GM10248 (cell line): ENCODE data around the gene MED22.
A peak's percentile ranks its signal among the peaks of the same experiment; 100 is the strongest.
"Not testable (repeated sequence)": the region's sequence is repeated elsewhere in the genome, so short reads cannot be mapped to it uniquely, and the experiment has no call there.

Source experiments
- CTCF ChIA-PET: fragments of 300-600 bp; sonication (Branson Sonifier 250); formaldehyde crosslinking; extraction: SDS; loops from one replicate; lab custom pipeline; 2021; ENCODE audit warnings: antibody characterized with exemption; lab: Yijun Ruan, JAX
- POLR2A ChIA-PET: fragments of 350-650 bp; sonication (Branson Sonifier 250); formaldehyde crosslinking; extraction: SDS; loops from one replicate; lab custom pipeline; 2020; ENCODE audit warnings: antibody characterized with exemption; lab: Yijun Ruan, JAX
- DNase-seq: peaks from one replicate; pipeline ENCODE4 v3.0.0; 2012; ENCODE audit errors: extremely low spot score
- TF ChIP-seq, protein P1 (sequence below): IDR thresholded peaks from 2 replicates; pipeline ENCODE4 v1.5.1; 2012; ENCODE audit warnings: mild to moderate bottlenecking, low read depth; ENCODE audit errors: extremely low read depth, missing control alignments, control extremely low read depth

MED22 gene

DNA sequence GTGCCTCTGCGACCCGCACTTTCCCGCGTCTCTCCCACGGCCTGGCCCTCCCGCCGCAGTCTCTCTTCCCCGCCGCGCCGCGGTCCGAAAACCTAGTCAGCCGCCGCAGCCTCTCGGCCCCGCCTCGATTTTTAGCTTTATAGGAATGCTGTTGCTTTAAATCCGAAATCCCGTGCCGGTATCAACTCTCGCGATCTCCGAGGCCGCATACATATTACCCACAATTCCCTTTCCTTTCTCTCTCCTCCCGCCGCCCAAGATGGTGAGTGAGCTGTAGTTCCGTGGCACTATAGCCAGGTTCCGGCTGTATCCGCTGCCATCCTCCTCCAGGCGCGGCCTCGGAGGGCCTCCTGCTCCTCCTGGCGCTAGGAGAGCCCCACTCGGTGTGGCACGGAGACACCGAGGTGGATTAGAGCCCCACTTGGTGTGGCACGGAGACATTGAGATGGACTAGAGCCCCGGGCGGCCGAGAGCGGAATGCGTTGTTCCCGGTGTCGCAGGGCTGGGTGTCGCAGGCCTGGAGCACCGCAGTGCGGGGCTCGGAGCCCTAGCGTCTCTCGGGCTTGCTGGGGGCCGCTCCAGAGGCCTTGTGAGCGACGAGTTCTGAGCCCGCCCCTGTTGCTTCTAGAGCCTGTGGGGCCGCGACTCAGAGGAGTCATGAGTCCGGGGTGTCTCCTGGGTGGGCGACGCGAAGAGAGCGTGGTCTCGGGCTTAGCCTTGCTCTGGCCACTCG lies at the start of gene MED22, which contains the start of gene RPL7A:
Gene MED22 (minus strand): TSS at position 147 of the 733 bp plus-strand sequence. CDS start 1,469 bp downstream, outside the sequence.
Gene RPL7A (plus strand): TSS at position 234 of the 733 bp plus-strand sequence. CDS start 26 bp downstream, at position 260.
- ChIA-PET POLR2A (interaction anchor here (0.7 to 2.2 kb wide), 11 partner anchors 8 to 678 kb away, joined by 3 to 14 read pairs (median 4); partner anchors contain the start of genes GTF3C4, GTF3C5, STKLD1 and SURF1), CTCF (no interaction called here)
- TF ChIP-seq, protein P1, sequence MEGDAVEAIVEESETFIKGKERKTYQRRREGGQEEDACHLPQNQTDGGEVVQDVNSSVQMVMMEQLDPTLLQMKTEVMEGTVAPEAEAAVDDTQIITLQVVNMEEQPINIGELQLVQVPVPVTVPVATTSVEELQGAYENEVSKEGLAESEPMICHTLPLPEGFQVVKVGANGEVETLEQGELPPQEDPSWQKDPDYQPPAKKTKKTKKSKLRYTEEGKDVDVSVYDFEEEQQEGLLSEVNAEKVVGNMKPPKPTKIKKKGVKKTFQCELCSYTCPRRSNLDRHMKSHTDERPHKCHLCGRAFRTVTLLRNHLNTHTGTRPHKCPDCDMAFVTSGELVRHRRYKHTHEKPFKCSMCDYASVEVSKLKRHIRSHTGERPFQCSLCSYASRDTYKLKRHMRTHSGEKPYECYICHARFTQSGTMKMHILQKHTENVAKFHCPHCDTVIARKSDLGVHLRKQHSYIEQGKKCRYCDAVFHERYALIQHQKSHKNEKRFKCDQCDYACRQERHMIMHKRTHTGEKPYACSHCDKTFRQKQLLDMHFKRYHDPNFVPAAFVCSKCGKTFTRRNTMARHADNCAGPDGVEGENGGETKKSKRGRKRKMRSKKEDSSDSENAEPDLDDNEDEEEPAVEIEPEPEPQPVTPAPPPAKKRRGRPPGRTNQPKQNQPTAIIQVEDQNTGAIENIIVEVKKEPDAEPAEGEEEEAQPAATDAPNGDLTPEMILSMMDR, result no peak
- DNase-seq, result peak; percentile 94

DNA sequence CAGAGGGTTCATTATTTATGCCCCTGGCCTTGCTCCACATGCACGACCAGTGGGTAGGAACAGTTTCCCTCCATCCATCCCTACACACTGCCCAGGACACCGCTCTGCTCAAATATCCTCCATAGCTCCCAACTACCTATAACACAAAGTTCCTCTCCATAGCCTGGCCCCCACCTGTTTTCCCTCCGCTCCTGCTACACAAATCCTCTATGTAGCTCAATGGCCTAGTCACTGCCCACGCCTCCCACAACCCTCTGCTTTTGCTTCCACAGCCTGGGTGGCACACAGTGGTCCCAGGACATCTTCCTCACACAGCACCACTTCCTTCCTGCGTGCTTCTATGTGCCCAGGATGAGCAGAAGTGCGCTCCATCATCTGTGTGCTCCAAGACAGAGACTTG lies 49.4 kb upstream of the MED22 start:
- no peak for DNase-seq
- ChIA-PET CTCF (no interaction called here), POLR2A (interaction anchor here (1.4 kb wide), 1 partner anchor 87 kb away, joined by 3 read pairs; no protein-coding TSS in a partner anchor)
- TF ChIP-seq, protein P1, result no peak

DNA sequence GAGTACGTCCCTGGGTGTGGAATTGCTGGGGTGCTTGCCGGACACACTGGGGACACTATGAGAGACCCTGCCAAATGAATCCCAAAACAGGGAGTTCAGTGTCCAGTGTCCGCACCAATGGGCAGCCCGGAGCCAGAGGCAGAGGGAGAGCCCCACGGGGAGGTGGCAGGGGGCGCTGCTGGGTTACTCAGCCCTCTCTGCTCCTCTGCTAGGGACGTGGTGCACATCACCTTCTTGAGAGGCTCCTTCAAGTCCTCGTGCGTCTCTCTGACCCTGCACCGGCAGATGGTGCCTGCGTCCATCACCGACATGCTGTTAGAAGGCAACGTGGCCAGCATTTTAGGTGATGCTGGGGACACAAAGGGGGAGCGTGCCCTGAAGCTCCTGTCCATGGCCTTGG lies 49.0 kb upstream of the MED22 start:
- TF ChIP-seq, protein P1, result peak; percentile 36
- CTCF ChIA-PET, result interaction anchor here (1.7 kb wide), 1 partner anchor 81 kb away, joined by 5 read pairs; the partner anchor contains the start of gene SLC2A6
- DNase-seq, result no peak
- POLR2A ChIA-PET, result interaction anchor here (1.4 kb wide), 1 partner anchor 88 kb away, joined by 3 read pairs; no protein-coding TSS in a partner anchor

DNA sequence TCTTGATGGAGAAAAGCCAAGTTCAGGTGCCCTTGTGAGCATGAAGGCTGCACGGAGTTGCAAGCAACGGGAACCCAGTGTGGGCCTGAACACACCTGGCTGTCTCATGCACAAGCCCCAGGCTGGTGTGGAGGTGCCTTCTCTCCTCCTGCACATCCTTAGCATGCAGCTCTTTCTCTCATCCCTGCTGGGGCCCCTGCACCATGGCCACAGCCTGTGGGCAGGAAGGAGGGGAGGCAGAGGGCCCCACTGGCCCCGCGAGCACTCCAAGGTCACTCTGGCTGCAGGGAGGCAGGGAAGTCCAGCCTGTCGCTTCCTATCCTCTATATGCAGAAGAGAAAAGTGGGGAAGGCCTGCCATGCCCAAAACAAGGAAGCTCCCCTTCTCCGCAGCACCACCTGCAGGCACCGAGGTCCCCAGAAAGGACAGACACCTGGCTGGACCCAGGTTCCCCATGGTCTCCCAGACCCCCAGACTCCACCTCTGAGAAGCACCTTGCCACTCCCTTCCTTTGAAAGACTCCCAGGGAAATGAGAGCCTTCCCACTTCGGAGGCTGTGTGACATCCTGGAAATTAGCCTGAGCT lies 46.8 kb upstream of the MED22 start:
- ChIA-PET POLR2A (no interaction called here), CTCF (interaction anchor here (1.8 kb wide), 1 partner anchor 11 kb away, joined by 6 read pairs; no protein-coding TSS in a partner anchor)
- TF ChIP-seq, protein P1, result no peak
- no peak for DNase-seq

DNA sequence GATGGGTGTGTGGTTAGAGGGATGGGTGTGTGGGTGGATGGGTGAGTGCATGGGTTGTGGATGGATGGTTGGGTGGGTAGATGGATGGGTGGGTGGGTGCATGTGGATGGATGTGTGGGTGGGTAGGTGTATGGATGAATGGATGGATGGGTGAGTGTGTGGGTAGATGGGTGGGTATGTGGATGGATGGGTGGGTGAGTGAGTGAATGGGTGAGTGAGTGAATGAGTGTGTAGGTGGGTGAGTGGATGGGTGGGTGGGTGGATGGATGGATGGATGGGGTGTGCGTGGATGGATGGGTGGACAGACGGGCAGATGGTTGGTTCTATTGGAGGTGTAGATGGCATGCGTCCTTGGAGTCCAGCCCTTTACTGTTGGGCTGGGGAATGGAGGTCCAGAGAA lies 45.5 kb upstream of the MED22 start:
- ChIA-PET POLR2A (no interaction called here), CTCF (no interaction called here)
- DNase-seq, result no peak
- TF ChIP-seq, protein P1, result no peak

DNA sequence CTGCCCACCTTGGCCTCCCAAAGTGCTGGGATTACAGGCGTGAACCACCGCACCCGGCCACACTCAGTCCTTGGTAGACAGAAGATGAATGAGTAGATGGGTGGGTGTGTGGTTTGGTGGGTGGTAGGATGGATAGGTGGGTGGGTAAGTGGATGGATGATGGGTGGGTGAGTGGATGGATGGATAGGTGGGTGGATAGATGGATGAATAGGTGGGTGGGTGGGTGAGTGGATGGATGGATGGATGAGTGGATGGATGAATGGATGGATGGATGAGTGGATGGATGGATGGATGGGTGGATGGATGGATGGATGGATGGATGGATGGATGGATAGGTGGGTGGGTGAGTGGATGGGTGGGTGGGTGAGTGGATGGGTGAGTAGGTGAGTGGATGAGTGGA lies 44.4 kb upstream of the MED22 start:
- CTCF ChIA-PET, DNase-seq, POLR2A ChIA-PET: not testable (repeated sequence)

DNA sequence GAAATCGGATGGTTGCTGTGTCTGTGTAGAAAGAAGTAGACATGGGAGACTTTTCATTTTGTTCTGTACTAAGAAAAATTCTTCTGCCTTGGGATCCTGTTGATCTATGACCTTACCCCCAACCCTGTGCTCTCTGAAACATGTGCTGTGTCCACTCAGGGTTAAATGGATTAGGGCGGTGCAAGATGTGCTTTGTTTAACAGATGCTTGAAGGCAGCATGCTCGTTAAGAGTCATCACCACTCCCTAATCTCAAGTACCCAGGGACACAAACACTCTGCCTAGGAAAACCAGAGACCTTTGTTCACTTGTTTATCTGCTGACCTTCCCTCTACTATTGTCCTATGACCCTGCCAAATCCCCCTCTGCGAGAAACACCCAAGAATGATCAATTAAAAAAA lies 43.5 kb upstream of the MED22 start:
- POLR2A ChIA-PET, CTCF ChIA-PET, DNase-seq: not testable (repeated sequence)
